ENCODE measurements around the gene TMEM245. TPM values are rescaled to one million over a fixed set of nuclear protein-coding genes. Genes with fewer than 3 reads are reported as not detected.

TMEM245 gene
- total and polyA plus RNA-seq, 10 of the 15 experiments (the other 5 are each of a cell fraction or from before 2014, with no cell fraction given), result 7.4 to 36.1 (median 19.0) TPM

DNA sequence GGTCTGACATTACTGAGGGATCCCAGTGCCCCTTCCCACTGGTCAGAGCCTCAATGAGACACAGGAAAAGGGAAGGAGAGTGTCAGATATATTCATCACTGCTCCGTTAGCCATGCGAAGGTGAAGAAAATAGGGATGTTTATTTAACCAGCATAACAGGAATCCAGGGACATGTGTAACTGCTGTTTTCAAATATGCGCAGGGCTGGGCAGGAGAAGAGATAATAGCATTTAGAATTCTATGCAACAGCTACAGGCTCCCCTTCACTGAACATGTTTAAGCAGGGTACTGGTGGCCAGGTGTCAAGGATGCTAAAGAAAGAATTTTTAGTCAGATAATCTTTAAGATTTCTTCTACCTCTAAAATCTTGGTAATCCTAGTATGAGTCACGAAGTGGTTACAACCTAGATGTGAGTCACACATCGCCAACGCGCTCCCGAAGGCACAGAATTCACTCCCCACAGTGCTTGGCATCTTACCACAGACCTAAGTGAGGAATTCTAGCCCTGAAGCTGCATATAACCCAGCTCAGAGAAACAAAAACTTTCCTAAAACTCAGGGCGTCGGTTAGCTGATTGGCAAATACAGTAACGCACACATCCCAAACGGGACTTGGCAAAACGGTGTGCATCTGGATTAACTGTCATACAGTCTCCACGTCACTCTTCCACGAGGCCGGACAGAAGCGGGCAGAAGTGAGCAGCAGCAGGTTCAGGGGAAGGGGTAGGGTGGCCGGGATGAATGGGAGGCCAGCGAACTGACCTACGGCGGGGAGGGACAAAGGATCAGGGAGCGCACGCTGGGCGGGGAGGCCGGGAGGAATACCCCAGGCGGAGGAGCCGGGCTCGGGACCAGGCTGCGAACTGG is 107.5 kb downstream of the TMEM245 start (continued):
- TF ChIP-seq PAX5 (IDR thresholded peaks at IDR 0.05; ENCODE audit: borderline replicate concordance, low read depth, low read length) (no peak), CHD1 (IDR thresholded peaks at IDR 0.05; ENCODE audit: low read depth, low read length) (no peak), FOXM1 (IDR thresholded peaks at IDR 0.05; ENCODE audit: low read depth, low read length) (0 out of 2 replicates have a peak, but pooled peaks have one; percentile 22), BCLAF1 (IDR thresholded peaks at IDR 0.05) (no peak), KAT2A (conservative IDR thresholded peaks at IDR 0.05; ENCODE audit: control insufficient read depth, low read depth, low read length) (no peak), RFX5 (IDR thresholded peaks at IDR 0.05; ENCODE audit: low read depth, low read length) (no peak), IRF5 (IDR thresholded peaks at IDR 0.05; ENCODE audit: borderline replicate concordance) (no peak), SREBF1 (IDR thresholded peaks at IDR 0.05; ENCODE audit: low read length) (no peak), RELA (IDR thresholded peaks at IDR 0.05; ENCODE audit: borderline replicate concordance, partially characterized antibody) (no peak), KLF5 (IDR thresholded peaks at IDR 0.05; ENCODE audit: partially characterized antibody) (no peak), ZSCAN29 (IDR thresholded peaks at IDR 0.05) (no peak), RB1 (IDR thresholded peaks at IDR 0.05; ENCODE audit: borderline replicate concordance) (no peak), PML (IDR thresholded peaks at IDR 0.05; ENCODE audit: low read length) (no peak), RELB (IDR thresholded peaks at IDR 0.05; ENCODE audit: low read depth) (peak; percentile 60; the same call in 1 of the 2 replicates), MEF2B (IDR thresholded peaks at IDR 0.05; ENCODE audit: partially characterized antibody, poor library complexity, severe bottlenecking) (no peak), RAD51 (IDR thresholded peaks at IDR 0.05) (no peak), TCF12 (IDR thresholded peaks at IDR 0.05; ENCODE audit: low read depth, low read length) (no peak), YBX1 (IDR thresholded peaks at IDR 0.05) (no peak), SMARCA5 (IDR thresholded peaks at IDR 0.05) (no peak), CREM (IDR thresholded peaks at IDR 0.05; ENCODE audit: low read depth) (peak; percentile 50; the same call in 1 of the 2 replicates), IRF4 (IDR thresholded peaks at IDR 0.05; ENCODE audit: low read depth, low read length) (peak; percentile 58; the same call in 1 of the 2 replicates), GABPA (IDR thresholded peaks at IDR 0.05; ENCODE audit: low read depth) (0 out of 2 replicates have a peak, but pooled peaks have one; percentile 14), SMAD5 (IDR thresholded peaks at IDR 0.05; ENCODE audit: low read depth) (no peak)
- TF ChIP-seq, protein P1, sequence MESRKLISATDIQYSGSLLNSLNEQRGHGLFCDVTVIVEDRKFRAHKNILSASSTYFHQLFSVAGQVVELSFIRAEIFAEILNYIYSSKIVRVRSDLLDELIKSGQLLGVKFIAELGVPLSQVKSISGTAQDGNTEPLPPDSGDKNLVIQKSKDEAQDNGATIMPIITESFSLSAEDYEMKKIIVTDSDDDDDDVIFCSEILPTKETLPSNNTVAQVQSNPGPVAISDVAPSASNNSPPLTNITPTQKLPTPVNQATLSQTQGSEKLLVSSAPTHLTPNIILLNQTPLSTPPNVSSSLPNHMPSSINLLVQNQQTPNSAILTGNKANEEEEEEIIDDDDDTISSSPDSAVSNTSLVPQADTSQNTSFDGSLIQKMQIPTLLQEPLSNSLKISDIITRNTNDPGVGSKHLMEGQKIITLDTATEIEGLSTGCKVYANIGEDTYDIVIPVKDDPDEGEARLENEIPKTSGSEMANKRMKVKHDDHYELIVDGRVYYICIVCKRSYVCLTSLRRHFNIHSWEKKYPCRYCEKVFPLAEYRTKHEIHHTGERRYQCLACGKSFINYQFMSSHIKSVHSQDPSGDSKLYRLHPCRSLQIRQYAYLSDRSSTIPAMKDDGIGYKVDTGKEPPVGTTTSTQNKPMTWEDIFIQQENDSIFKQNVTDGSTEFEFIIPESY (IDR thresholded peaks at IDR 0.05), result no peak
